HepG2 (cell line): ENCODE measurements around the gene RBM34. TPM values are rescaled to one million over a fixed set of nuclear protein-coding genes. Genes with fewer than 3 reads are reported as not detected.
A peak's percentile ranks its signal among the peaks of the same experiment; 100 is the strongest.

Experiments
- ADNP ChIP-seq: sonication (generic); formaldehyde crosslinking; IDR thresholded peaks from 2 replicates; pipeline ENCODE4 v1.4.0; 2020; ENCODE audit warnings: missing genetic modification reagents
- AHDC1 ChIP-seq: sonication (generic); formaldehyde crosslinking; IDR thresholded peaks from 2 replicates; pipeline ENCODE4 v1.5.1; 2020; ENCODE audit warnings: mild to moderate bottlenecking, missing genetic modification reagents, borderline replicate concordance
- ARHGAP35 ChIP-seq: sonication (generic); formaldehyde crosslinking; IDR thresholded peaks from 2 replicates; pipeline ENCODE4 v1.9.0; 2022; ENCODE audit warnings: mild to moderate bottlenecking, inconsistent platforms, moderate library complexity, missing genetic modification reagents, borderline replicate concordance
- CBX1 ChIP-seq: IDR thresholded peaks from one replicate; pipeline ENCODE4 v1.6.1; 2016; ENCODE audit warnings: antibody characterized with exemption, low read depth
- HDAC1 ChIP-seq: sonication (generic); formaldehyde crosslinking; IDR thresholded peaks from 2 replicates; pipeline ENCODE4 v1.5.1; 2020; ENCODE audit warnings: mild to moderate bottlenecking, missing genetic modification reagents
- IRF1 ChIP-seq: sonication (generic); formaldehyde crosslinking; IDR thresholded peaks from 2 replicates; pipeline ENCODE4 v1.4.0; 2020; ENCODE audit warnings: low read depth, mild to moderate bottlenecking, missing genetic modification reagents
- ZNF124 ChIP-seq: sonication (generic); formaldehyde crosslinking; IDR thresholded peaks from 2 replicates; pipeline ENCODE4 v1.4.0; 2020; ENCODE audit warnings: missing genetic modification reagents
- ZNF264 ChIP-seq: sonication (generic); formaldehyde crosslinking; IDR thresholded peaks from 2 replicates; pipeline ENCODE4 v1.4.0; 2020; ENCODE audit warnings: missing genetic modification reagents
- ZNF367 ChIP-seq: sonication (generic); formaldehyde crosslinking; IDR thresholded peaks from 2 replicates; pipeline ENCODE4 v1.4.0; 2020; ENCODE audit warnings: missing genetic modification reagents, borderline replicate concordance
- ZNF430 ChIP-seq: sonication (generic); formaldehyde crosslinking; IDR thresholded peaks from 2 replicates; pipeline ENCODE4 v1.9.0; 2021; ENCODE audit warnings: mild to moderate bottlenecking, missing genetic modification reagents
- ZNF556 ChIP-seq: sonication (generic); formaldehyde crosslinking; IDR thresholded peaks from 2 replicates; pipeline ENCODE4 v1.4.0; 2020; ENCODE audit warnings: mild to moderate bottlenecking, missing genetic modification reagents, borderline replicate concordance
- ZSCAN9 ChIP-seq: IDR thresholded peaks from 2 replicates; pipeline ENCODE4 v1.6.1; 2016; ENCODE audit warnings: borderline replicate concordance
- polyA plus RNA-seq, 8 experiments: library from polyadenylated mRNA; depleted of rRNA in 3 of 8; stranded (reverse) in 7 of 8; unstranded in 1 of 8; fragments of >200 nt; fragmentation: Illumina TruSeq in 4 of 8; extraction: Trizol in 4 of 8; gene quantifications; 2 replicates each; pipeline versions ENCODE4 v1.2.1 to v1.2.3, GENCODE V29; 2011 to 2016; ENCODE audit warnings: low read depth in 4 of 8, missing spikeins in 1 of 8, mixed read lengths in 1 of 8; ENCODE audit not compliant: insufficient read depth in 1 of 8
- total RNA-seq, 5 experiments: library from RNA; depleted of rRNA; stranded (reverse); fragments of >200 nt; fragmentation: Illumina TruSeq; extraction: Trizol; gene quantifications; 2 replicates each; pipeline ENCODE4 v1.2.3, GENCODE V29; 2016; ENCODE audit warnings: low read depth in 1 of 5
- TF ChIP-seq, protein P1 (sequence below): sonication (generic); formaldehyde crosslinking; IDR thresholded peaks from 2 replicates; pipeline ENCODE4 v1.5.0; 2020; ENCODE audit warnings: mild to moderate bottlenecking, missing genetic modification reagents
- TF ChIP-seq, protein P2 (sequence below): sonication (generic); formaldehyde crosslinking; IDR thresholded peaks from 2 replicates; pipeline ENCODE4 v1.5.0; 2020; ENCODE audit warnings: missing genetic modification reagents
- TF ChIP-seq, protein P3 (sequence below): sonication (generic); formaldehyde crosslinking; IDR thresholded peaks from 2 replicates; pipeline ENCODE4 v1.8.0; 2022; ENCODE audit warnings: missing genetic modification reagents, mild to moderate bottlenecking, moderate library complexity, borderline replicate concordance

Gene RBM34
- total and polyA plus RNA-seq, 2 of the 13 experiments (the other 11 are each of a cell fraction or from before 2014, with no cell fraction given) = 34.7 to 73.0 TPM

DNA sequence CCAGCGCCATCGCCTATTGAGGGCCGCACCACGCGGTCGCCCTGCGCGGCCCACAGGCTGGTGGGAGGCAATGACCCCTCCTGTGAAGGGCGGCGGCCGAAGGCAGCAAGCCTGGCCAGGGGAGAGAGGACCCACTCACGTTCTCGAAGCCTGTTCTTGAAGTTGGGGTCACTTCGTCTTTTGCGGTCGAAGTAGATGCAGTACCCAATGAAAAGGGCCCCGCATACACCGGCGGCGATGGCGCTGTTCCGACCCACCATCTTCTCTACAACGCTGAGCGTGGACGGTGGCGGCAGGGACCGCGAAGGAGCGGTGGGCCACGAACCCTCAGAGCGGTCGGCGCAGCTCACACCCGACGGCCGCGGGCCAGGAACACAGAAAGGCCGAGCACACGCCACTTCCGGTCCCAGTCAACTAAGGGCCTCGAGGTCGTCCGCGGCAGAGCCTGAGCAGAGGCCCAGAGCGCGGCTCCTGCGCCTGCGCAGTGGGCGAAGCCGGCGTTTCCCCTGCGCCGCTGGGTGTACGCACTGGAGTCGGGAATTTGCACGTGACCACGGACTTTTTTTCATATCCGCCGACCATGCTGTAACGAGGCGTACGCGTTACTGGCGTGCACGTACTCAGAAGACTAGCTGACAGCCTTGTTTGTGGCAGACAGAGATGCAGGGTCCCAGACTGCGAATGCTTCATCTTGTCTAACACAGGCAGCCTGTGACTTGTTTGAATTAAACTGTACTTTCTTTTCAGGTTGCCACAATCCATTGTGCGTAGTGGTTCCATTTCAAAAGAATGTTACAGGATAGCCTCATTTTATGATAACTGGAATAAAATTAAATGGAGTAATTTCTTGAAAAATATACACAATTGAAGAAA lies 32.4 kb downstream of the RBM34 start, which contains the start of gene TOMM20 (continued):
- no peak; the same call in none of the 2 replicates for TF ChIP-seq ZNF124 (CRISPR knock-in tag)
- TF ChIP-seq CBX1 = no peak
- TF ChIP-seq AHDC1 (CRISPR knock-in tag) = no peak
- TF ChIP-seq, protein P1, sequence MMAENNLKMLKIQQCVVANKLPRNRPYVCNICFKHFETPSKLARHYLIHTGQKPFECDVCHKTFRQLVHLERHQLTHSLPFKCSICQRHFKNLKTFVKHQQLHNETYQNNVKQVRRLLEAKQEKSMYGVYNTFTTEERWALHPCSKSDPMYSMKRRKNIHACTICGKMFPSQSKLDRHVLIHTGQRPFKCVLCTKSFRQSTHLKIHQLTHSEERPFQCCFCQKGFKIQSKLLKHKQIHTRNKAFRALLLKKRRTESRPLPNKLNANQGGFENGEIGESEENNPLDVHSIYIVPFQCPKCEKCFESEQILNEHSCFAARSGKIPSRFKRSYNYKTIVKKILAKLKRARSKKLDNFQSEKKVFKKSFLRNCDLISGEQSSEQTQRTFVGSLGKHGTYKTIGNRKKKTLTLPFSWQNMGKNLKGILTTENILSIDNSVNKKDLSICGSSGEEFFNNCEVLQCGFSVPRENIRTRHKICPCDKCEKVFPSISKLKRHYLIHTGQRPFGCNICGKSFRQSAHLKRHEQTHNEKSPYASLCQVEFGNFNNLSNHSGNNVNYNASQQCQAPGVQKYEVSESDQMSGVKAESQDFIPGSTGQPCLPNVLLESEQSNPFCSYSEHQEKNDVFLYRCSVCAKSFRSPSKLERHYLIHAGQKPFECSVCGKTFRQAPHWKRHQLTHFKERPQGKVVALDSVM = no peak
- peak; percentile 52 for TF ChIP-seq ZNF430
- peak; percentile 66; the same call in 1 of the 2 replicates for TF ChIP-seq ZNF556 (CRISPR knock-in tag)
- no peak; the same call in 1 of the 2 replicates for TF ChIP-seq ZNF367 (CRISPR knock-in tag)
- peak; percentile 82; the same call in 1 of the 2 replicates for TF ChIP-seq ARHGAP35 (CRISPR knock-in tag)
- peak; percentile 72; the same call in 1 of the 2 replicates for TF ChIP-seq HDAC1
- TF ChIP-seq ZSCAN9 (CRISPR knock-in tag) = no peak; the same call in 1 of the 2 replicates
- no peak for TF ChIP-seq IRF1 (CRISPR knock-in tag)
- no peak for TF ChIP-seq ADNP (CRISPR knock-in tag)
- TF ChIP-seq, protein P2, sequence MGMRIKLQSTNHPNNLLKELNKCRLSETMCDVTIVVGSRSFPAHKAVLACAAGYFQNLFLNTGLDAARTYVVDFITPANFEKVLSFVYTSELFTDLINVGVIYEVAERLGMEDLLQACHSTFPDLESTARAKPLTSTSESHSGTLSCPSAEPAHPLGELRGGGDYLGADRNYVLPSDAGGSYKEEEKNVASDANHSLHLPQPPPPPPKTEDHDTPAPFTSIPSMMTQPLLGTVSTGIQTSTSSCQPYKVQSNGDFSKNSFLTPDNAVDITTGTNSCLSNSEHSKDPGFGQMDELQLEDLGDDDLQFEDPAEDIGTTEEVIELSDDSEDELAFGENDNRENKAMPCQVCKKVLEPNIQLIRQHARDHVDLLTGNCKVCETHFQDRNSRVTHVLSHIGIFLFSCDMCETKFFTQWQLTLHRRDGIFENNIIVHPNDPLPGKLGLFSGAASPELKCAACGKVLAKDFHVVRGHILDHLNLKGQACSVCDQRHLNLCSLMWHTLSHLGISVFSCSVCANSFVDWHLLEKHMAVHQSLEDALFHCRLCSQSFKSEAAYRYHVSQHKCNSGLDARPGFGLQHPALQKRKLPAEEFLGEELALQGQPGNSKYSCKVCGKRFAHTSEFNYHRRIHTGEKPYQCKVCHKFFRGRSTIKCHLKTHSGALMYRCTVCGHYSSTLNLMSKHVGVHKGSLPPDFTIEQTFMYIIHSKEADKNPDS (CRISPR knock-in tag) = peak; percentile 54; the same call in 1 of the 2 replicates
- TF ChIP-seq, protein P3, sequence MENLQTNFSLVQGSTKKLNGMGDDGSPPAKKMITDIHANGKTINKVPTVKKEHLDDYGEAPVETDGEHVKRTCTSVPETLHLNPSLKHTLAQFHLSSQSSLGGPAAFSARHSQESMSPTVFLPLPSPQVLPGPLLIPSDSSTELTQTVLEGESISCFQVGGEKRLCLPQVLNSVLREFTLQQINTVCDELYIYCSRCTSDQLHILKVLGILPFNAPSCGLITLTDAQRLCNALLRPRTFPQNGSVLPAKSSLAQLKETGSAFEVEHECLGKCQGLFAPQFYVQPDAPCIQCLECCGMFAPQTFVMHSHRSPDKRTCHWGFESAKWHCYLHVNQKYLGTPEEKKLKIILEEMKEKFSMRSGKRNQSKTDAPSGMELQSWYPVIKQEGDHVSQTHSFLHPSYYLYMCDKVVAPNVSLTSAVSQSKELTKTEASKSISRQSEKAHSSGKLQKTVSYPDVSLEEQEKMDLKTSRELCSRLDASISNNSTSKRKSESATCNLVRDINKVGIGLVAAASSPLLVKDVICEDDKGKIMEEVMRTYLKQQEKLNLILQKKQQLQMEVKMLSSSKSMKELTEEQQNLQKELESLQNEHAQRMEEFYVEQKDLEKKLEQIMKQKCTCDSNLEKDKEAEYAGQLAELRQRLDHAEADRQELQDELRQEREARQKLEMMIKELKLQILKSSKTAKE (CRISPR knock-in tag) = peak; percentile 58; the same call in 1 of the 2 replicates
- no peak for TF ChIP-seq ZNF264
